Gastrocnemius medialis (tissue), 4 donors: ENCODE results near the gene USP6NL.

Experiments
- POLR2A ChIP-seq, 2 donors: fragments of 450-650 bp; IDR thresholded peaks; one replicate each; pipeline ENCODE4 v1.6.1; 2017; ENCODE audit warnings: antibody characterized with exemption in 2 of 2, mild to moderate bottlenecking in 2 of 2, moderate library complexity in 2 of 2
- TF ChIP-seq, protein P1 (sequence below), 5 experiments: fragments of 450-650 bp in 3 of 5; fragments of 200-600 bp in 2 of 5; sonication (generic) in 2 of 5; IDR thresholded peaks in 4 of 5; conservative IDR thresholded peaks in 1 of 5; 1 replicate in 4 of 5; 2 replicates in 1 of 5; pipeline ENCODE4 v1.5.1; 2016 to 2019; ENCODE audit warnings: antibody characterized with exemption in 5 of 5, mild to moderate bottlenecking in 3 of 5, moderate library complexity in 3 of 5

DNA sequence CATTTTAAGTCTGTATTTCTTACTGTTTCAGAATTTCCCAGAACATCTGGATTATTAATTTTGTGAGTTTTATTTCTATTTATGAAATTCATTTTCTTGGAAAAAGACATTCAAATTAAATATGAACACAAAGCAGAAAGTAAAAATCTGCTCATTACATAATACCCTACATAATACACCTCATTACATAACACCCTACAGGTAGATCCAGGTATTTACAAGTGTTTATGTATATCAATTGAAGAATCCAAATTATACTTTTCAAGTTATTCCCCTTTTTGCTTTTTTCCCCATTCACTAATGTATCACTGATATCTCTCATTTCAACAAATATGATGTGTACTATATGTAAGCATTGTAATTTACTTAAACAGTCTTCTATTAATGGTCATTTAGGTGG lies 129.1 kb downstream of the USP6NL start:
- TF ChIP-seq POLR2A (IDR thresholded peaks at IDR 0.05), result no peak
- TF ChIP-seq, protein P1, sequence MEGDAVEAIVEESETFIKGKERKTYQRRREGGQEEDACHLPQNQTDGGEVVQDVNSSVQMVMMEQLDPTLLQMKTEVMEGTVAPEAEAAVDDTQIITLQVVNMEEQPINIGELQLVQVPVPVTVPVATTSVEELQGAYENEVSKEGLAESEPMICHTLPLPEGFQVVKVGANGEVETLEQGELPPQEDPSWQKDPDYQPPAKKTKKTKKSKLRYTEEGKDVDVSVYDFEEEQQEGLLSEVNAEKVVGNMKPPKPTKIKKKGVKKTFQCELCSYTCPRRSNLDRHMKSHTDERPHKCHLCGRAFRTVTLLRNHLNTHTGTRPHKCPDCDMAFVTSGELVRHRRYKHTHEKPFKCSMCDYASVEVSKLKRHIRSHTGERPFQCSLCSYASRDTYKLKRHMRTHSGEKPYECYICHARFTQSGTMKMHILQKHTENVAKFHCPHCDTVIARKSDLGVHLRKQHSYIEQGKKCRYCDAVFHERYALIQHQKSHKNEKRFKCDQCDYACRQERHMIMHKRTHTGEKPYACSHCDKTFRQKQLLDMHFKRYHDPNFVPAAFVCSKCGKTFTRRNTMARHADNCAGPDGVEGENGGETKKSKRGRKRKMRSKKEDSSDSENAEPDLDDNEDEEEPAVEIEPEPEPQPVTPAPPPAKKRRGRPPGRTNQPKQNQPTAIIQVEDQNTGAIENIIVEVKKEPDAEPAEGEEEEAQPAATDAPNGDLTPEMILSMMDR (IDR thresholded peaks at IDR 0.05 in 4 of 5, conservative IDR thresholded peaks at IDR 0.05 in 1 of 5), result no peak
